GM12878 (cell line): ENCODE measurements around the gene ZNF827. TPM values are rescaled to one million over a fixed set of nuclear protein-coding genes. Genes with fewer than 3 reads are reported as not detected.

ENCODE experiments used
- ATAC-seq: fragments of 200-7000 bp; cut with Tn5 transposase; 3 replicates; pipeline ENCODE4 v1.9.1; 2020; ENCODE audit warnings: mild to moderate bottlenecking, moderate library complexity
- BruUV-seq: library from RNA; stranded (reverse); fragments of 400-500 nt; replicated peaks from 2 replicates; lab custom pipeline; 2021; lab: Mats Ljungman, UMichigan
- CTCF ChIA-PET: fragments of 300-600 bp; sonication (Branson Sonifier 250); formaldehyde crosslinking; extraction: SDS; loops from one replicate; lab custom pipeline; 2021; ENCODE audit warnings: inconsistent platforms; lab: Yijun Ruan, JAX
- POLR2A ChIA-PET: fragments of 350-600 bp; formaldehyde crosslinking; extraction: SDS; loops from one replicate; lab custom pipeline; 2021; ENCODE audit warnings: inconsistent platforms; lab: Charles Lee
- RAD21 ChIA-PET: fragments of 300-600 bp; sonication (Branson Sonifier 250); formaldehyde crosslinking; loops from one replicate; lab custom pipeline; 2023; ENCODE audit warnings: antibody characterized with exemption; ENCODE audit not compliant: unreplicated experiment; lab: Charles Lee
- SMC1A ChIA-PET: fragments of 300-600 bp; sonication (Branson Sonifier 250); formaldehyde crosslinking; loops from one replicate; lab custom pipeline; 2023; ENCODE audit not compliant: unreplicated experiment, uncharacterized antibody; lab: Charles Lee
- DNase-seq: peaks from one replicate; pipeline ENCODE4 v3.0.0-alpha.2; 2011; ENCODE audit warnings: low read depth, low spot score
- FAIRE-seq: peaks from 3 replicates; lab custom pipeline; 2011; peaks lifted over from hg19 to GRCh38; lab: Jason Lieb, UNC
- H2AFZ ChIP-seq: 2 replicates; pipeline ENCODE4 v1.6.0; 2011; ENCODE audit warnings: low read depth, low read length, control low read depth; ENCODE audit not compliant: control insufficient read depth
- H3K27ac ChIP-seq: 2 replicates; pipeline ENCODE4 v1.5.1; 2011; ENCODE audit warnings: control low read depth; ENCODE audit not compliant: control insufficient read depth, insufficient read depth
- H3K27me3 ChIP-seq, 2 experiments: replicated peaks in 1 of 2; 2 replicates each; pipeline versions ENCODE4 v1.6.0 to v1.6.1; 2011; ENCODE audit warnings: low read length in 1 of 2; ENCODE audit not compliant: control insufficient read depth in 2 of 2, insufficient read depth in 2 of 2
- H3K36me3 ChIP-seq, 2 experiments: 2 replicates each; pipeline ENCODE4 v1.5.1; 2011; ENCODE audit warnings: low read length in 1 of 2; ENCODE audit not compliant: control insufficient read depth in 2 of 2, insufficient read depth in 2 of 2
- H3K4me1 ChIP-seq: 2 replicates; pipeline ENCODE4 v1.6.1; 2011; ENCODE audit warnings: mild to moderate bottlenecking, low read length, moderate library complexity, mixed read lengths; ENCODE audit not compliant: control insufficient read depth, insufficient read depth
- H3K4me2 ChIP-seq: 2 replicates; pipeline ENCODE4 v1.6.0; 2011; ENCODE audit warnings: control low read depth; ENCODE audit not compliant: control insufficient read depth, insufficient read depth
- H3K4me3 ChIP-seq: fragments of 200-600 bp; sonication (generic); 2 replicates; pipeline ENCODE4 v1.5.1; 2016
- H3K79me2 ChIP-seq: 2 replicates; pipeline ENCODE4 v1.6.0; 2011; ENCODE audit warnings: low read length; ENCODE audit not compliant: control insufficient read depth, insufficient read depth
- H3K9ac ChIP-seq: 2 replicates; pipeline ENCODE4 v1.8.0; 2011; ENCODE audit warnings: low read length, control low read depth, mixed read lengths; ENCODE audit not compliant: control insufficient read depth, insufficient read depth
- H3K9me3 ChIP-seq: replicated peaks from 3 replicates; pipeline ENCODE4 v1.5.1; 2011; ENCODE audit warnings: mild to moderate bottlenecking, low read length; ENCODE audit not compliant: control insufficient read depth, insufficient read depth
- H4K20me1 ChIP-seq: 2 replicates; pipeline ENCODE4 v1.6.0; 2011; ENCODE audit not compliant: control insufficient read depth, insufficient read depth
- KAT2A ChIP-seq: conservative IDR thresholded peaks from 2 replicates; pipeline ENCODE4 v1.6.1; 2011; ENCODE audit warnings: low read depth, low read length; ENCODE audit not compliant: control insufficient read depth
- MEF2B ChIP-seq: fragments of 450-650 bp; IDR thresholded peaks from 2 replicates; pipeline ENCODE4 v1.6.1; 2018; ENCODE audit warnings: mild to moderate bottlenecking, moderate library complexity; ENCODE audit not compliant: partially characterized antibody, poor library complexity, severe bottlenecking
- PAX8 ChIP-seq: fragments of 450-650 bp; IDR thresholded peaks from 2 replicates; pipeline ENCODE4 v1.6.1; 2017; ENCODE audit warnings: mild to moderate bottlenecking, moderate library complexity
- POU2F2 ChIP-seq: IDR thresholded peaks from 3 replicates; pipeline ENCODE4 v1.6.1; 2011; ENCODE audit warnings: low read depth, mild to moderate bottlenecking, low read length, borderline replicate concordance
- SMAD5 ChIP-seq: IDR thresholded peaks from 2 replicates; pipeline ENCODE4 v1.6.1; 2016; ENCODE audit warnings: antibody characterized with exemption, low read depth
- SREBF1 ChIP-seq: IDR thresholded peaks from 2 replicates; pipeline ENCODE4 v1.6.1; 2012; ENCODE audit warnings: mild to moderate bottlenecking, low read length
- WGBS: methylation state at CpG from one replicate; pipeline ENCODE4 v1.1.6; 2016; ENCODE audit warnings: low lambda C conversion rate; ENCODE audit not compliant: insufficient replicate concordance, insufficient coverage; ENCODE audit errors: missing lambda C conversion rate; 5-methylcytosine and 5-hydroxymethylcytosine counted together
- in situ Hi-C: fragments of 300-500 bp; cut with MboI; formaldehyde crosslinking; loops from 9 replicates; pipeline ENCODE4 v1.14.3; 2018; ENCODE audit warnings: mixed read lengths
- intact Hi-C: fragments of 100-400 bp; cut with micrococcal nuclease; formaldehyde crosslinking; loops from one replicate; pipeline ENCODE4 v1.14.2; 2022; ENCODE audit not compliant: unreplicated experiment
- polyA plus RNA-seq, 11 experiments: library from polyadenylated mRNA; depleted of rRNA in 4 of 11; unstranded in 6 of 11; stranded (reverse) in 5 of 11; fragments of >200 nt; fragmentation: Nextera tagmentation in 4 of 11; fragmentation: Illumina TruSeq in 1 of 11; extraction: Ambion mirVana in 4 of 11; extraction: Trizol in 1 of 11; gene quantifications; 1 replicate in 1 of 11; 2 replicates in 10 of 11; pipeline versions ENCODE4 v1.2.1 to v1.2.3, GENCODE V29; 2011 to 2016; ENCODE audit warnings: inconsistent platforms in 2 of 11, missing spikeins in 2 of 11, low read depth in 1 of 11
- total RNA-seq, 4 experiments: library from RNA; depleted of rRNA in 3 of 4; stranded (reverse); fragments of >200 nt in 3 of 4; fragmentation: Illumina TruSeq in 1 of 4; extraction: Trizol in 1 of 4; gene quantifications; 2 replicates each; pipeline versions ENCODE4 v1.2.1 to v1.2.3, GENCODE V29; 2013 to 2021
- TF ChIP-seq, protein P1 (sequence below): fragments of 450-650 bp; IDR thresholded peaks from 2 replicates; pipeline ENCODE4 v1.6.1; 2017; ENCODE audit warnings: antibody characterized with exemption, mild to moderate bottlenecking, moderate library complexity
- TF ChIP-seq, protein P2 (sequence below): fragments of 450-650 bp; conservative IDR thresholded peaks from 2 replicates; pipeline ENCODE4 v1.6.1; 2017; ENCODE audit warnings: mild to moderate bottlenecking, moderate library complexity
- TF ChIP-seq, protein P3 (sequence below): IDR thresholded peaks from 2 replicates; pipeline ENCODE4 v1.6.1; 2011; ENCODE audit warnings: mild to moderate bottlenecking, low read depth, low read length, moderate library complexity; ENCODE audit not compliant: insufficient replicate concordance

Gene ZNF827
- total and polyA plus RNA-seq, 10 of the 15 experiments (the other 5 are each of a cell fraction or from before 2014, with no cell fraction given) = 3.8 to 31.5 (median 13.6) TPM

DNA sequence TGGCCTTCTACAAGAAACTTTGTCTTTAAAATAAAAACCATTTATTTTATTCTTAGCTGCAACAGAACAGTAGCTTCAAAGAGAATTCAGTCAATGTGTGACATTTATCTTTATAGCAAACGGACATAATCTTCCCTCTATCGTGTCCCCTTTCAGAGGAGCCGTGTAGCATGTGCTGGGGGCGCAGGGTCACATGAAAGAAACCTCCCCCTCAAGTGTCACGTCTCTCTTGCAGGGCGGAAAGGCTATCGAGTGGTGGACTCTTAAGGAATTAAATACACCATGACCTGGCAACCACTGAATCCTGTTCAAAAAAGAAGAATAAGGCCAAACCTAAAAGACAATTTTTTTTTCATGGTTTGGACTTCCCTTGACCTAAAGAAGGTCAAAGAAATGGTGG lies 40.2 kb downstream of the ZNF827 start:
- Histone ChIP-seq H3K4me3 (no peak overlapping the region), H2AFZ (no peak overlapping the region), H4K20me1 (peaks cover 2% of the 10 kb centered on the region; the same call in 1 of the 2 replicates), H3K36me3 (peaks cover 3 to 6% of the 10 kb centered on the region in 2 experiments), H3K9me3 (no peaks in the 10 kb centered on the region), H3K79me2 (peaks cover 45% of the 10 kb centered on the region)
- 92% methylated on average over 7 of the region's 7 CpGs for WGBS
- ChIA-PET SMC1A (interaction anchor here (0.6 kb wide), 1 partner anchor 1024 kb away, joined by 3 read pairs; no protein-coding TSS in a partner anchor), RAD21 (no interaction called here)
- intact Hi-C loops = no loop called here
- FAIRE-seq = peak; percentile 38
- no peak for TF ChIP-seq SMAD5
- TF ChIP-seq, all 136 proteins: peak for 0
- DNase-seq (no peak), ATAC-seq (no peak)
- Histone ChIP-seq H3K27ac (no peak overlapping the region), H3K4me1 (no peaks in the 10 kb centered on the region; the same call in 1 of the 2 replicates), H3K4me2 (no peak overlapping the region), H3K27me3 (no peaks in the 10 kb centered on the region), H3K9ac (no peak overlapping the region)
- ChIA-PET CTCF (interaction anchor here (1.0 kb wide), 1 partner anchor 10 kb away, joined by 4 read pairs; no protein-coding TSS in a partner anchor), POLR2A (interaction anchor here (1.4 kb wide), 1 partner anchor 33 kb away, joined by 4 read pairs; no protein-coding TSS in a partner anchor)
- no TSS peak for BruUV-seq
- in situ Hi-C loops = no loop called here

DNA sequence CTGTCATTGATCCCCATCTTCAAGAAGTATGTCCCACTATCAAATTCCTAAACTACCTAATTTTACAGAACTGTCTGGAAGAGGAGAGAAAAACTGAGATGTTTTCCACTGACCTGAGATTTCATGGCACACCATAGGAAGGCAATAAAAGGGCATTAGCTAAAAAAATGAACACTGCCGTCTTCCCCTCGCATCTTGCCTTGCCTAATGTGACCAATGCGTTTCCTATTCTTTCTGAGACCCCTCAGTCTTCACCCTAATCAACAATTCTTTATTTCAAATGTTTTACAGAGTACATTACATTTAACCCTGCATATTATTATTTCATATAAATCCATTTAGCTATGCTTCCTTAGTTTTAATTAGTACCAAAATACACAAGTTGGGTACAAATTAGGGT lies 43.6 kb downstream of the ZNF827 start:
- in situ Hi-C loops = no loop called here
- Histone ChIP-seq H3K4me1 (peaks cover 9% of the 10 kb centered on the region), H3K4me3 (no peak overlapping the region), H3K27ac (no peak overlapping the region), H3K9ac (no peak overlapping the region), H3K27me3 (no peaks in the 10 kb centered on the region), H3K9me3 (no peaks in the 10 kb centered on the region), H3K79me2 (peaks cover 49% of the 10 kb centered on the region), H4K20me1 (peaks cover 2% of the 10 kb centered on the region; the same call in 1 of the 2 replicates), H3K4me2 (0 out of 2 replicates have a peak overlapping the region, but pooled peaks have one; percentile 23), H3K36me3 (peaks cover 7 to 12% of the 10 kb centered on the region in 2 experiments), H2AFZ (no peak overlapping the region)
- ChIA-PET CTCF (interaction anchor here (0.7 to 3.0 kb wide), 3 partner anchors 11 to 49 kb away, joined by 3 to 13 read pairs (median 3); no protein-coding TSS in a partner anchor), POLR2A (interaction anchor here (1.1 kb wide), 1 partner anchor 12 kb away, joined by 3 read pairs; no protein-coding TSS in a partner anchor), SMC1A (interaction anchor here (0.7 to 4.9 kb wide), 12 partner anchors 8 to 263 kb away, joined by 3 to 20 read pairs (median 5); no protein-coding TSS in a partner anchor), RAD21 (interaction anchor here (0.9 to 1.3 kb wide), 2 partner anchors 12 kb away, joined by 3 to 4 read pairs; no protein-coding TSS in a partner anchor)
- DNase-seq (no peak), ATAC-seq (no peak), FAIRE-seq (no peak)
- no TSS peak for BruUV-seq
- WGBS = 98% methylated on average over 3 of the region's 3 CpGs
- intact Hi-C loops = no loop called here
- TF ChIP-seq MEF2B (no peak), KAT2A (no peak), SREBF1 (no peak), PAX8 (no peak), POU2F2 (no peak)
- TF ChIP-seq, protein P1, sequence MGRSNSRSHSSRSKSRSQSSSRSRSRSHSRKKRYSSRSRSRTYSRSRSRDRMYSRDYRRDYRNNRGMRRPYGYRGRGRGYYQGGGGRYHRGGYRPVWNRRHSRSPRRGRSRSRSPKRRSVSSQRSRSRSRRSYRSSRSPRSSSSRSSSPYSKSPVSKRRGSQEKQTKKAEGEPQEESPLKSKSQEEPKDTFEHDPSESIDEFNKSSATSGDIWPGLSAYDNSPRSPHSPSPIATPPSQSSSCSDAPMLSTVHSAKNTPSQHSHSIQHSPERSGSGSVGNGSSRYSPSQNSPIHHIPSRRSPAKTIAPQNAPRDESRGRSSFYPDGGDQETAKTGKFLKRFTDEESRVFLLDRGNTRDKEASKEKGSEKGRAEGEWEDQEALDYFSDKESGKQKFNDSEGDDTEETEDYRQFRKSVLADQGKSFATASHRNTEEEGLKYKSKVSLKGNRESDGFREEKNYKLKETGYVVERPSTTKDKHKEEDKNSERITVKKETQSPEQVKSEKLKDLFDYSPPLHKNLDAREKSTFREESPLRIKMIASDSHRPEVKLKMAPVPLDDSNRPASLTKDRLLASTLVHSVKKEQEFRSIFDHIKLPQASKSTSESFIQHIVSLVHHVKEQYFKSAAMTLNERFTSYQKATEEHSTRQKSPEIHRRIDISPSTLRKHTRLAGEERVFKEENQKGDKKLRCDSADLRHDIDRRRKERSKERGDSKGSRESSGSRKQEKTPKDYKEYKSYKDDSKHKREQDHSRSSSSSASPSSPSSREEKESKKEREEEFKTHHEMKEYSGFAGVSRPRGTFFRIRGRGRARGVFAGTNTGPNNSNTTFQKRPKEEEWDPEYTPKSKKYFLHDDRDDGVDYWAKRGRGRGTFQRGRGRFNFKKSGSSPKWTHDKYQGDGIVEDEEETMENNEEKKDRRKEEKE = no peak
- TF ChIP-seq, protein P2, sequence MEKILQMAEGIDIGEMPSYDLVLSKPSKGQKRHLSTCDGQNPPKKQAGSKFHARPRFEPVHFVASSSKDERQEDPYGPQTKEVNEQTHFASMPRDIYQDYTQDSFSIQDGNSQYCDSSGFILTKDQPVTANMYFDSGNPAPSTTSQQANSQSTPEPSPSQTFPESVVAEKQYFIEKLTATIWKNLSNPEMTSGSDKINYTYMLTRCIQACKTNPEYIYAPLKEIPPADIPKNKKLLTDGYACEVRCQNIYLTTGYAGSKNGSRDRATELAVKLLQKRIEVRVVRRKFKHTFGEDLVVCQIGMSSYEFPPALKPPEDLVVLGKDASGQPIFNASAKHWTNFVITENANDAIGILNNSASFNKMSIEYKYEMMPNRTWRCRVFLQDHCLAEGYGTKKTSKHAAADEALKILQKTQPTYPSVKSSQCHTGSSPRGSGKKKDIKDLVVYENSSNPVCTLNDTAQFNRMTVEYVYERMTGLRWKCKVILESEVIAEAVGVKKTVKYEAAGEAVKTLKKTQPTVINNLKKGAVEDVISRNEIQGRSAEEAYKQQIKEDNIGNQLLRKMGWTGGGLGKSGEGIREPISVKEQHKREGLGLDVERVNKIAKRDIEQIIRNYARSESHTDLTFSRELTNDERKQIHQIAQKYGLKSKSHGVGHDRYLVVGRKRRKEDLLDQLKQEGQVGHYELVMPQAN = no peak
- TF ChIP-seq, protein P3, sequence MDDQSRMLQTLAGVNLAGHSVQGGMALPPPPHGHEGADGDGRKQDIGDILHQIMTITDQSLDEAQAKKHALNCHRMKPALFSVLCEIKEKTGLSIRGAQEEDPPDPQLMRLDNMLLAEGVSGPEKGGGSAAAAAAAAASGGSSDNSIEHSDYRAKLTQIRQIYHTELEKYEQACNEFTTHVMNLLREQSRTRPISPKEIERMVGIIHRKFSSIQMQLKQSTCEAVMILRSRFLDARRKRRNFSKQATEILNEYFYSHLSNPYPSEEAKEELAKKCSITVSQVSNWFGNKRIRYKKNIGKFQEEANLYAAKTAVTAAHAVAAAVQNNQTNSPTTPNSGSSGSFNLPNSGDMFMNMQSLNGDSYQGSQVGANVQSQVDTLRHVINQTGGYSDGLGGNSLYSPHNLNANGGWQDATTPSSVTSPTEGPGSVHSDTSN = no peak
